CD1c-positive myeloid dendritic cell (primary cell): ENCODE results near the gene PTGIS.

ENCODE experiments used
- DNase-seq: peaks from one replicate; pipeline ENCODE4 v3.0.0-alpha.2; 2016; ENCODE audit errors: extremely low spot score

Gene PTGIS

DNA sequence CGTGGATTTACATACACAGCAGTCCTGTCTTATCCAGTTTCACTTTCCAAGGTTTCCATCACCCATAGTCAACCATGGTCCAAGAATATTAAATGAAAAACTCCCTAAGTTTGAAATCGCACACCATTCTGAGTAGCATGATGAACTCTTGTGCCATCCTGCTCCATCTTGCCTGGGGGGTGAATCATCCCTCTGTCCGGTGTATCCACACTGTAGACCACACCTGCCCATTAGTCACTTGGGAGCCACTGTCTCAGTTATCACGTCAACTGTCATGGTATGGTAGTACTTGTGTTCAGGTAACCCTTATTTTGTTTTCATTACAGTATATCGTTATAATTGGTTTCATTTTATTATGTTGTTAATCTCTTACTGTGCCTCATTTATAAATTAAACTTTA lies 38.5 kb downstream of the PTGIS start:
- no peak for DNase-seq

- no peak for DNase-seq
Observed at GRCh38 chr20:49526568-49526967, 41.4 kb downstream of the PTGIS start.

GRCh38 chr20:49526056-49526455 lies 41.9 kb downstream of the PTGIS start:
- no peak for DNase-seq

- DNase-seq = no peak
Observed at GRCh38 chr20:49523767-49524360, 44.1 kb downstream of the PTGIS start.

GRCh38 chr20:49521356-49521755 lies 46.6 kb downstream of the PTGIS start:
- no peak for DNase-seq

- no peak for DNase-seq
Observed at GRCh38 chr20:49519777-49520359, 48.1 kb downstream of the PTGIS start.

- no peak for DNase-seq
Observed at GRCh38 chr20:49519212-49519712, 48.7 kb downstream of the PTGIS start.

GRCh38 chr20:49518576-49518975 lies 49.4 kb downstream of the PTGIS start:
- no peak for DNase-seq

GRCh38 chr20:49517805-49518100 lies 50.2 kb downstream of the PTGIS start:
- no peak for DNase-seq

DNA sequence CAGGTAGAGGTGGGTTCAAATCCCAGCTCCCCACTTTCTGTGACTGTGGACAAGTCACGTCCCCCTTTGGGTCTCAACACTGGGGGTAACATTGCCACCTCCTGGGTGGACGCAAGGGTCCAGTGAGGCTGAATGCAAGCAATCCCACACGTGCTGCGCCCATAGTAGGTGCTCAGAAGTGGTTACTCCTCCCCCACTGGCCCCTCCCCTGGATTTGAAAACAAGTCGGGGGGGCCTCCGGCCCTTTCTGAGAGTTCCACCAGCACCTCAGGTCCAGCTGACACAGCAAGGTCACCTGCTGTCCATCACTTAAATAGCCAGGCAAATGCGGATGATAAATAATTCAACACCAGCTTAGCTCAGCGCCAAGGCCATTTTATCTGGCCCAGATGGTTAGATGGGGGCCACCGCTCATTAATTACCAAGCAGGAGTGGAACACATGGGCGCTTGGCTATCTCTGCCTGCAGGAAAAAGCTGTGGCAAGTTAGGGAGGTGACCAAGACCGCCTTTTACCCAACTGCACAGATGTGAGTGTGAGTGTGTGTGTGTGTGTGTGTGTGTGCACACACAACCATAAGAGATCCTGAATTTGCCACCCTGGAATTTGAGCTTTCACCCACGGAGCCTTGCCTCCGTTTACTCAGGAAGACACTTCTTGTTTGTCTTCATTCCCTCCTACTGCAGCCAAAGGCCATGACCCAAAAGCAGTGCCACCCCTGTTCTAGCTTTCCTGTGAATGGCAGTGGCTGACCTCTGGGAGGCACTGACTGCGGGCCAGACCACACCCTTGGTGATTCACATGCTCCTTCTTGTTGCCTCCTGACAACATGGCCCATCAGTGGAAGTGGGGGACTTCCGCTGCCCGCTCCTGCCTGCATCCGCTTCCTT lies 50.8 kb downstream of the PTGIS start:
- no peak for DNase-seq

DNA sequence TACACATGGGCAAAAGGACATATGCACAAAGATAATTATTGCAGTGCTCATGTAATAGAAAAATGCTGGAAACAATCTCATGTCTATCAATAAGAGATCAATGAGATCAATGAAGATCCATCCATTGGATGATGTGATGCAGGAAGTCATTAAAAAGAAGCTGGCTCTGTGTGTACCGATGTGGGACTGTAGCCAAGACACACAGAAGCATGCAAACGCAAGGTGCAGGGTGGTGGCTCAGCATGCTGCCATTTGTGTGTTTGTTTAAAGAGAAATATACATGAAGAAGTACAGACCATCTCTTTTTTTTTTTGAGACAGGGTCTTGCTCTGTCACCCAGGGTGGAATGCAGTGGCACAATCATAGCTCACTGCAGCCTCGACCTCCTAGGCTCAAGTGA lies 52.4 kb downstream of the PTGIS start:
- DNase-seq = no peak

- no peak for DNase-seq
Observed at GRCh38 chr20:49513517-49513916, 54.4 kb downstream of the PTGIS start.

DNA sequence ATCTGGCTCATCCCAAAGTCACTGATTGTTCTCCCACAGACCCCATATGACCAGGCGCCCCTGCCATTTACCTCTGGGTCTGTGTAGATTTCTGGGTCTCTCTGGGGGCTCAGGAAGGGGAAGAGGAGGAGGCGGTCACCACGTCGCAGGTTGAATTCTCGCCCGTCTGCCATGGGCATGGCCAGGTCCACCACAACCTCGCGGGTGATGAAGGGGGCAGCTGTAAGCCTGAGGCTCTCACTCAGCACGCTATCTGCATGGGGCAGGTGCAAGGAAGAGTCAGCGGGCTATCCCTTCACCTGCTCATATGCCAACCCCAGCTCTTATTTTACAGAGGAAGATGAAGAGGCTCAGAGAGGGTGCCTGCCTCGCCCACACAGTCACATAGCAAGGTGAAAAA lies 54.9 kb downstream of the PTGIS start:
- no peak for DNase-seq

DNA sequence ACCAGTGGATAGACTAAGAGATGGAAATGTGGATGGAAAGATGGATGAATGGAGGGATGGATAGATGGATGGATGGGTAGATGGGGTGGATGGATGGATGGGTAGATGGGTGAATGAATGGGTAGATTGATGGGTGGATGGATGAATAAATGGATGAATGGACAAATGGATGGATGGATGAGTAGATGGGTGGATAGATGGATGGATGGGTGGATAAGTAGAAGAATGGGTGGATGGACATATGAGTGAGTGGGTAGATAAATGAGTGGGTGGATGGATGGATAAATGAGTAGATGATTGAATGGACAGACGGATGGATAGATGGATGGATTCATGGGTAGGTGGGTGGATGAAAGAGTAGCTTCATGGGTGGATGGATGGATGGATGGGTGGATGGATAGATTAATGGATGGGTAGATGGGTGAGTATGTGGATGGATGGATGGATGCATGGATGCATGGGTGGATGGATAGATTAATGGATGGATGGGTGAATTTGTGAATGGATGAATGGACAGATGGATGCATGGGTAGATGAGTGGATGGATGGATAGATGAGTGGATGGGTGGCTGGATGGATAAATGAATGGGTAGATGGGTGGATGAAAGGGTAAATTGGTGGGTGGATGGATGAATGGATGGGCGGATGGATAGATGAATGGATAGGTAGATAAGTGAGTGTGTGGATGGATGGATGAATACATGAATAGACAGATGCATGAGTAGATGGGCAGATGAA lies 56.0 kb downstream of the PTGIS start:
- no peak for DNase-seq

DNA sequence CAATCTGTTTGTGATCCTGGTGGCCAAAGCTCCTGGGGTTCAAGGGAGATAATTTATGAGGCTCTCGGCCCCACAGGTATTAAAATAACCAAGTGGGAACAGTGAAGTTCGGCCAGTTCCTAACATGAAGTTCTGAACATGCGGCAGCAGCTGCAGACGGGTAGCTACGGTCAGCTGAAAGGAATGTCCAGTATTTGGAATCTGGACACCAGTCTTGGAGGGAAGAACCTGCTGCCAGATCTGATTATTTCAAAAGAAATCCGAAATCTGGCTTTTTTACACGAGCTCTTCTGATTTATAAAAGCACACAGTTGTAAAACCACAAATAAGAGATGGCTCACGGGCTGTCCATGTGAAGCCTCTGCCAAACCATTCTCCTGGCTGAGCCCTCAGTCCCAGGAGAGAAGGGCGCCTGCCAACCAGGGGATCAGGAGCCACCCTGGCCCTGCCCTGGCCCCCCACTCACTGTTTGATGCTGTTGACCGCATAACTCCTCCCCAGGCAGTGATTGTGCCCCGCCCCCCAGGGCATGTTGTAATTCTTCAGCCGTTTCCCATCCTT lies 57.3 kb downstream of the PTGIS start:
- no peak for DNase-seq

- peak; percentile 37 for DNase-seq
Observed at GRCh38 chr20:49508435-49509199, 59.3 kb downstream of the PTGIS start.

- no peak for DNase-seq
Observed at GRCh38 chr20:49507741-49508434, 60.0 kb downstream of the PTGIS start.

GRCh38 chr20:49505518-49505917 lies 62.4 kb downstream of the PTGIS start:
- DNase-seq = no peak

DNA sequence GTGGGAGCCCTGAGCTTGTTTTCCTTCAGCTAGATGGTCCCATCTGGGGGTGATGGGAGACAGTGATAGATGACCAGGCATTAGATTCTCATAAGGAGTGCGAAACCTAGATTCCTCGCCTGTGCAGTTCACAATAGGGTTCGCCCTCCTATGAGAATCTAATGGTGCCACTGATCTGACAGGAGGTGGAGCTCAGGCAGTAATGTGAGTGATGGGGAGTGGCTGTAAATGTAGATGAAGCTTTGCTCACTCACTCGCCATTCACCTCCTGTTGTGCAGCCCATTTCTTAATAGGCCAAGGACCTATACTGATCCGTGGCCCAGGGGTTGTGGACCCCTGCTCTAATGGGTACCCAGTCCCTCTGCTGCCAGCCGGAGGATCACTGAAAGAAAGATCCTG lies 64.8 kb downstream of the PTGIS start:
- DNase-seq = no peak

DNA sequence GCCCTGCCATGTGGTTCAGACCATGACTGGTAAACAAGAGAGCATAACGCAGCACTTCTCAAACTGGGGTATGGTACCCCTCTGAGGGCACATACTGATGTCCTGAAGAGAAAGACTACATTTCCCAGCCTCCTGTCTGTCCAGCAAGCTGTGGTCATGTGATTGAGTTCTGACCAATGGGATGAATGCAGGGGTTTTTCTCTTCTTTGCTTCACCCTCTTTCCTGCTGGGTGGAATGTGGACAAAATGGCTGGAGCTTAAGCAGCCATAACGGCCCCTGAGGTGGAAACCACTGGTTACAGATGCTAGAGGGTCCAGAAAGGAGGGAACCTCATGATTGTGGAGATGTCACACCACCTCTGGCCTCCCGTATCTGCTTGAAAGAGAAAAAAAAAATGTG lies 66.0 kb downstream of the PTGIS start:
- no peak for DNase-seq

DNA sequence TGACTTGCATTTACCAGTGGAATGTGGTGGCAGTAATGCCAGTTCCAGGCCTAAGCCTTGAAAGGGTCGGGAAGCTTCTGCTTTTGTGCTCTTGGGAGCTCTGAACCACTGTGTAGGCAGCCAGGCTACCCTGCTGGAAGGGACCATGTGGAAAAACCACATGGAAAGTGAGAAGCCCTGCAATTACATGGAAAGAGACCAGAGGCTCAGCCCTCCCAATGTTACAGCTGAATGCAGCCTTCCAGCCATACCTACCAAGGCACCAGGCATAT lies 70.6 kb downstream of the PTGIS start:
- no peak for DNase-seq
